ENCODE measurements around the gene ZNF823.

The ZNF823 gene

DNA sequence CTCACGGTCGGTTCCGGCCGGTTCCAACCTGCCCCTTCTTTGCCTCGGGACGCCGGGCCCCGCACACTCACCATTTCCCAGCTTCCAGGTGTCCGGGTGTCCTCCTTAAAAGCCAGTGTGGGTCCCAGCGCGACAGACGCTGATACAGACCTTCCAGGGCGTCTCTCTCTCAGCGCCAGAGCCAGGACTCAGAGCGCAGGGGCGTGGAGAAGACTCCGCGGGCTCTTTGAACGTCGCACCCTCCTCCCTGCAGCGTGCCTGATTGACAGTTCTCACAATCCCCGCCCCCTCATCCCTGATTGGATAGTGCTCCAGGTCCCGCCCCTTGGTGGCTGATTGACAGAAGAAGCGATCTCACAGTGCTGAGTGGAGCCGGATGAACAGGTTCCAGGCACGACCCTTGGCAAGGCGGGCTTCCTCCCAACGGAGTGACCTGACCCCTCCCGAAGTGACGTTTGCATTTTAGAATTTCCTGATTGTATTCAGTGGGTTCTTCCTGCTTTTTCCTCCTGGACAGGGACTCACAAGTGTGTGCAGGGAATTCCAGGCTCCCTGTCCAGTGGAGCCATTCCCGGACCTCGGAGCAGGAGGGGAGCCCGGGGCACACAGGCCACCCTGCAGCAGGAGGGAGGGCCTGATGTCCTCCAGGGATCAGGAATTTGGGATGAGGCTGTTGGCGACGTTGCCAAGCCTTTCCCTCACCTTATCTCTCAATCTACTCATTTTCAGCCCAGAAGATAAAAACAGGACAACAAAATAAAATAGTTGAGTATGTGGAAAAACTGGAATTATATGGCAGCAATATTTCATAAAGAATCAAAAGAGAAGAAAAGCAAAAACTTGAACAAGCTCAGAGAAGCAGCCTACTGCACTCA is at the start of gene ZNF823:
TSS of gene ZNF823 (minus strand) at position 201 of the 875 bp plus-strand sequence. CDS start at position 74, 127 bp downstream.
- ChIA-PET POLR2A (no interaction called here), CTCF (interaction anchor here (0.6 kb wide), 1 partner anchor 129 kb away, joined by 5 read pairs; no protein-coding TSS in a partner anchor)
- DNase-seq (ENCODE audit: extremely low spot score), result peak; percentile 94
- TF ChIP-seq FOXM1 (IDR thresholded peaks at IDR 0.05; ENCODE audit: borderline replicate concordance) (no peak), SP1 (IDR thresholded peaks at IDR 0.05) (no peak), L3MBTL2 (conservative IDR thresholded peaks at IDR 0.05) (peak; percentile 70; the same call in 1 of the 2 replicates)
- TF ChIP-seq, protein P1, sequence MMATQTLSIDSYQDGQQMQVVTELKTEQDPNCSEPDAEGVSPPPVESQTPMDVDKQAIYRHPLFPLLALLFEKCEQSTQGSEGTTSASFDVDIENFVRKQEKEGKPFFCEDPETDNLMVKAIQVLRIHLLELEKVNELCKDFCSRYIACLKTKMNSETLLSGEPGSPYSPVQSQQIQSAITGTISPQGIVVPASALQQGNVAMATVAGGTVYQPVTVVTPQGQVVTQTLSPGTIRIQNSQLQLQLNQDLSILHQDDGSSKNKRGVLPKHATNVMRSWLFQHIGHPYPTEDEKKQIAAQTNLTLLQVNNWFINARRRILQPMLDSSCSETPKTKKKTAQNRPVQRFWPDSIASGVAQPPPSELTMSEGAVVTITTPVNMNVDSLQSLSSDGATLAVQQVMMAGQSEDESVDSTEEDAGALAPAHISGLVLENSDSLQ (IDR thresholded peaks at IDR 0.05), result peak; percentile 99

DNA sequence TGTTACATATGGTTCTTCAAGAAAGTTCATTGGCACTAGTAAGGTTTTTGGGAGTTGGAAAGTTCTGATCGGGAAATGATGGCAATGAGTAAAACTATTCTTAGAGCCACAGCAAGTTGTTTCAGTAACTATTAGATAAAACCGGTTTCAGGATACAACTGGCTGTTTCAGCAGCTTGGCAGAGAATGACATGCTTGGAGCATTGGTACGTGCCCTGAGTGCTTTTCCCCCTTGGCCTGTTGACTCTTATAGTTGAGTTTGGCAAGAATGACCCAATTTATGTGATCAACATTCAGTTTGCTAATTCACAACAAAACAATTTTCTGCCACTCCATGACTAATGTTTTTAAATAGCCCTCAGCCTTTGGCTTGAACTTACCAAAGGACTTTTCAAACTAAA is 48.8 kb upstream of the ZNF823 start:
- DNase-seq (ENCODE audit: extremely low spot score), result no peak
- ChIA-PET CTCF (no interaction called here), POLR2A (no interaction called here)
- TF ChIP-seq BHLHE40 (IDR thresholded peaks at IDR 0.05; ENCODE audit: borderline replicate concordance) (no peak), HDGF (IDR thresholded peaks at IDR 0.05; ENCODE audit: borderline replicate concordance) (no peak), ARNT (IDR thresholded peaks at IDR 0.05) (no peak), SP1 (IDR thresholded peaks at IDR 0.05) (no peak), FOXM1 (IDR thresholded peaks at IDR 0.05; ENCODE audit: borderline replicate concordance) (no peak), ZNF384 (IDR thresholded peaks at IDR 0.05) (no peak), TARDBP (IDR thresholded peaks at IDR 0.05) (no peak), NFRKB (IDR thresholded peaks at IDR 0.05) (no peak), CTBP1 (IDR thresholded peaks at IDR 0.05; ENCODE audit: borderline replicate concordance) (no peak), FOXK2 (IDR thresholded peaks at IDR 0.05) (no peak), L3MBTL2 (conservative IDR thresholded peaks at IDR 0.05) (no peak), SUZ12 (IDR thresholded peaks at IDR 0.05) (no peak)
- TF ChIP-seq, protein P1 (IDR thresholded peaks at IDR 0.05), result no peak

DNA sequence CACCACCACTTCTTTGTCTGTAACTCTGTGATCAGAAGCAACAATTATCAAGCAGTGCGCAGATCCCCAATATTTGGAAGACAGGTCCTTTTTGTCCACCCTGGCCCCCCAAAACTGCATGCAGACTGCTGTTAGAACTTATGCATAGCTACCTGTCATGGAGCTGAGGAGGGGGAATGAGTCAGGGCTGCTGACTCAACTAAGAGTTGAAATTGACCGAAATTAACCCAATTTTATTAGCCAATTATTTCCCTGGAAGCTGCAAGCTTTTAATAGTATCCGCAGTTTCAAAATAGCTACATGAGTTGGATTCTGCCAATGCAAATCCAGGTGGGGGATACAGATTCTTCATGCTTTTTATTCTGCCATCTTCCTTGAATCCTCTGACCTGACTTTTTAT is 45.6 kb upstream of the ZNF823 start:
- ChIA-PET CTCF (no interaction called here), POLR2A (no interaction called here)
- no peak for TF ChIP-seq NFRKB (IDR thresholded peaks at IDR 0.05)
- no peak for TF ChIP-seq FOXM1 (IDR thresholded peaks at IDR 0.05; ENCODE audit: borderline replicate concordance)
- no peak for TF ChIP-seq CTBP1 (IDR thresholded peaks at IDR 0.05; ENCODE audit: borderline replicate concordance)
- TF ChIP-seq TARDBP (IDR thresholded peaks at IDR 0.05), result no peak
- no peak for TF ChIP-seq BHLHE40 (IDR thresholded peaks at IDR 0.05; ENCODE audit: borderline replicate concordance)
- TF ChIP-seq ELF4 (IDR thresholded peaks at IDR 0.05), result no peak
- TF ChIP-seq HDGF (IDR thresholded peaks at IDR 0.05; ENCODE audit: borderline replicate concordance), result no peak
- TF ChIP-seq FOXK2 (IDR thresholded peaks at IDR 0.05), result no peak
- TF ChIP-seq SUZ12 (IDR thresholded peaks at IDR 0.05), result no peak
- no peak for TF ChIP-seq SP1 (IDR thresholded peaks at IDR 0.05)
- DNase-seq (ENCODE audit: extremely low spot score), result no peak

DNA sequence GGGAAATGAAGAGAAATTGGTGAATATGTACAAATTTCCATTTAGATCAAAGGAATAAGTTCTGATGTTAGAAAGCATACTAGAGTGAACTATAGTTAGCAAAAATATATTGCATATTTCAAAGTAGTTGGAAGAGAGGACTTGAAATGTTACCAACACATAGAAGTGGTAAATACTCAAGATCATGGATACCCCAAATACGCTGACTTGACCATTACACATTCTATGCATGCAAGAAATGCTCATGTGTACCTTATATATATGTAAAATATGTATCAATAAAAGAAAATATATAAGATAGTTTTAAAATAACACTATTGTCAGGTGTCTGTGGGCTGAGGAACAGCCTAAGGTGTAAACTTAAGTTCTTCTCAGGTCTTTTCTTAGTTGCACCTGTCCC is 45.0 kb upstream of the ZNF823 start:
- TF ChIP-seq L3MBTL2 (conservative IDR thresholded peaks at IDR 0.05) (no peak), SP1 (IDR thresholded peaks at IDR 0.05) (no peak), ZNF384 (IDR thresholded peaks at IDR 0.05) (no peak), FOXK2 (IDR thresholded peaks at IDR 0.05) (no peak), NFRKB (IDR thresholded peaks at IDR 0.05) (no peak), FOXM1 (IDR thresholded peaks at IDR 0.05; ENCODE audit: borderline replicate concordance) (no peak), HDGF (IDR thresholded peaks at IDR 0.05; ENCODE audit: borderline replicate concordance) (no peak), BHLHE40 (IDR thresholded peaks at IDR 0.05; ENCODE audit: borderline replicate concordance) (no peak), FOXA1 (IDR thresholded peaks at IDR 0.05) (no peak), SUZ12 (IDR thresholded peaks at IDR 0.05) (no peak), CTBP1 (IDR thresholded peaks at IDR 0.05; ENCODE audit: borderline replicate concordance) (no peak), ELF4 (IDR thresholded peaks at IDR 0.05) (no peak), LEF1 (IDR thresholded peaks at IDR 0.05; ENCODE audit: borderline replicate concordance) (no peak), ARNT (IDR thresholded peaks at IDR 0.05) (no peak), TARDBP (IDR thresholded peaks at IDR 0.05) (no peak)
- TF ChIP-seq, protein P1 (IDR thresholded peaks at IDR 0.05), result no peak
- no peak for DNase-seq (ENCODE audit: extremely low spot score)
- ChIA-PET CTCF (no interaction called here), POLR2A (no interaction called here)

DNA sequence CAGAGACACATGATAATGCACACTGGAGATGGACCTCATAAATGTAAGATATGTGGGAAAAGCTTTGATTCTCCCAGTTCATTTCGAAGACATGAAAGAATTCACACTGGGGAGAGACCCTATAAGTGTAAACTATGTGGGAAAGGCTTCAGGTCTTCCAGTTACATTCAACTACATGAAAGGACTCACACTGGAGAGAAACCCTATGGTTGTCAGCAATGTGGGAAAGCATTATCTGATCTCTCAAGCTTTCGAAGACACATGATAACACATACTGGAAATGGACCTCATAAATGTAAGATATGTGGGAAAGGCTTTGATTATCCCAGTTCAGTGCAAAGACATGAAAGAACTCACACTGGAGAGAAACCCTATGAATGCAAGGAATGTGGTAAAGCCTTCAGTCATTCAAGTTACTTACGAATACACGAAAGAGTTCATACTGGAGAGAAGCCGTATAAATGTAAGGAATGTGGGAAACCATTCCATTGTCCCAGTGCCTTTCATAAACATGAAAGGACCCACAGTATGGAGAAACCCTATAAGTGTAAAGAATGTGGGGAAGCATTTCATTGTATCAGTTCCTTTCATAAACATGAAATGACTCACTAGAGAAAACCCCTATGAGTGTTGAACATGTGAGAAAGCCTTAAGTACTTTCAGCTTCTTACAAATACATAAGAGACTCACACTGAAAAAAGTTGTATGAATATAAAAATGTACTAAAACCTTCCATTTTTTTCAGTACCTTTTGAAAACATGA is 42.7 kb upstream of the ZNF823 start:
- TF ChIP-seq ZNF384 (IDR thresholded peaks at IDR 0.05), result no peak
- TF ChIP-seq FOXA1 (IDR thresholded peaks at IDR 0.05), result no peak
- TF ChIP-seq FOXM1 (IDR thresholded peaks at IDR 0.05; ENCODE audit: borderline replicate concordance), result no peak
- no peak for TF ChIP-seq TARDBP (IDR thresholded peaks at IDR 0.05)
- TF ChIP-seq, protein P1 (IDR thresholded peaks at IDR 0.05), result no peak
- no peak for TF ChIP-seq NFRKB (IDR thresholded peaks at IDR 0.05)
- TF ChIP-seq HDGF (IDR thresholded peaks at IDR 0.05; ENCODE audit: borderline replicate concordance), result no peak
- TF ChIP-seq LEF1 (IDR thresholded peaks at IDR 0.05; ENCODE audit: borderline replicate concordance), result no peak
- no peak for TF ChIP-seq SP1 (IDR thresholded peaks at IDR 0.05)
- TF ChIP-seq ARNT (IDR thresholded peaks at IDR 0.05), result no peak
- no peak for TF ChIP-seq SUZ12 (IDR thresholded peaks at IDR 0.05)
- TF ChIP-seq CTBP1 (IDR thresholded peaks at IDR 0.05; ENCODE audit: borderline replicate concordance), result no peak
- TF ChIP-seq ELF4 (IDR thresholded peaks at IDR 0.05), result no peak
- TF ChIP-seq BHLHE40 (IDR thresholded peaks at IDR 0.05; ENCODE audit: borderline replicate concordance), result no peak
- no peak for TF ChIP-seq L3MBTL2 (conservative IDR thresholded peaks at IDR 0.05)
- no peak for TF ChIP-seq FOXK2 (IDR thresholded peaks at IDR 0.05)
- ChIA-PET CTCF (no interaction called here), POLR2A (no interaction called here)
- no peak for DNase-seq (ENCODE audit: extremely low spot score)
